GM12874 (cell line): ENCODE data around the gene SREBF2.

Experiments used
- TF ChIP-seq, protein P1 (sequence below): IDR thresholded peaks from 2 replicates; pipeline ENCODE4 v1.5.1; 2011; ENCODE audit warnings: low read depth, mild to moderate bottlenecking, control low read depth, low read length, moderate library complexity; ENCODE audit not compliant: insufficient read depth

The SREBF2 gene

DNA sequence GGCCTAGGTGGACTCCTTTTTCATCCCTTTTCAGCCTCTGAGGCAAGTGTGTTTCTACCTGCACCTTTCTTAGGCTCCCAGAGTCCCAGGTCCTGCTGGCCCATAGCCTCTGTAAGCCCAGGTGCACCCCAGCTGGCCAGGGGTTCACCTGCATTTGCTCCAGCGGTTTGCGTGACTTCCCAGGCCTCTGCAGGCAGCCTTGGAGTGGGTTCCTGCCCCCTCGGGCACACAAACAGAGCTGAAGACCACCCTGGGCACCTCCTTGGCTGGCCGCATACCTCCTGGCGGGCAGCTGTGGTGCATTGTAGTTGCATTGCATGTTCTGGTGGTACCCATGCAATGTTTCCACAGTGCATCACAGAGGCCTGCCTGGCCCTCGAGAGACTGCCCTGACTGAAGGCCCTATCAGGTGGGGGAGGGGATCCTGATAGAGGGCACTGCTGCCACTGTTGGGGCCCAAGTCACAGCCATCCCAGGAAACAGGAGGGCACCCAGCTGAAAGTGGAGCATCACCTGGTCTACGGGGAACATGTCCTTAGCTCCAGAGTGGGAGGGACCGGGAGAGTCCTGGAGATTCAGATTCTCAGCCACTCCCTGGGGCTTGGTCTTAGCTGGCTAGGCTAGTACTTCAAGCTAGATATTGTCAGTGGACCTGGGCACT, 67.9 kb downstream of the SREBF2 start:
- TF ChIP-seq, protein P1, sequence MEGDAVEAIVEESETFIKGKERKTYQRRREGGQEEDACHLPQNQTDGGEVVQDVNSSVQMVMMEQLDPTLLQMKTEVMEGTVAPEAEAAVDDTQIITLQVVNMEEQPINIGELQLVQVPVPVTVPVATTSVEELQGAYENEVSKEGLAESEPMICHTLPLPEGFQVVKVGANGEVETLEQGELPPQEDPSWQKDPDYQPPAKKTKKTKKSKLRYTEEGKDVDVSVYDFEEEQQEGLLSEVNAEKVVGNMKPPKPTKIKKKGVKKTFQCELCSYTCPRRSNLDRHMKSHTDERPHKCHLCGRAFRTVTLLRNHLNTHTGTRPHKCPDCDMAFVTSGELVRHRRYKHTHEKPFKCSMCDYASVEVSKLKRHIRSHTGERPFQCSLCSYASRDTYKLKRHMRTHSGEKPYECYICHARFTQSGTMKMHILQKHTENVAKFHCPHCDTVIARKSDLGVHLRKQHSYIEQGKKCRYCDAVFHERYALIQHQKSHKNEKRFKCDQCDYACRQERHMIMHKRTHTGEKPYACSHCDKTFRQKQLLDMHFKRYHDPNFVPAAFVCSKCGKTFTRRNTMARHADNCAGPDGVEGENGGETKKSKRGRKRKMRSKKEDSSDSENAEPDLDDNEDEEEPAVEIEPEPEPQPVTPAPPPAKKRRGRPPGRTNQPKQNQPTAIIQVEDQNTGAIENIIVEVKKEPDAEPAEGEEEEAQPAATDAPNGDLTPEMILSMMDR: no peak

DNA sequence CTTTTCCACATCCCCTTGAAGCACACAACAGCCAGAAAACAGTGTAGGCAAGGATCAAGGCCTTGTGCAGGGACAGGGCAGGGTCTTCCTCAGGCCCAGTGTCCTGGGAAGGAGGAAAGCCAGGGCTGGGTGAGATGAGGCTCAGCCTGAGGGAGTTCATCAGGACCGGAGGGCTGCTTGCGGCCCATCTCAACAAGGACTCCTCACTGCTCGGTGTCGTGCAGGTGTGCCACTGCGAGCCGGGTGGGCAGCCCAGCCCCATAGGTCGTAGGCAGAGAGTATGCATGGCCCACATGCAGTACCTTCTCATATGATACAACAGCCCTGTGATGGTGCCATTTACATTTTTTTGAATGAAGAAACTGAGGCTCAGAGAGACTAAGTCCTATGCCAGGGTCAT, 69.1 kb downstream of the SREBF2 start:
- TF ChIP-seq, protein P1: no peak

- TF ChIP-seq, protein P1: no peak
Measured at GRCh38 chr22:41902932-41903421, 70.1 kb downstream of the SREBF2 start.

GRCh38 chr22:41904450-41905410, 71.8 kb downstream of the SREBF2 start:
- TF ChIP-seq, protein P1: no peak

DNA sequence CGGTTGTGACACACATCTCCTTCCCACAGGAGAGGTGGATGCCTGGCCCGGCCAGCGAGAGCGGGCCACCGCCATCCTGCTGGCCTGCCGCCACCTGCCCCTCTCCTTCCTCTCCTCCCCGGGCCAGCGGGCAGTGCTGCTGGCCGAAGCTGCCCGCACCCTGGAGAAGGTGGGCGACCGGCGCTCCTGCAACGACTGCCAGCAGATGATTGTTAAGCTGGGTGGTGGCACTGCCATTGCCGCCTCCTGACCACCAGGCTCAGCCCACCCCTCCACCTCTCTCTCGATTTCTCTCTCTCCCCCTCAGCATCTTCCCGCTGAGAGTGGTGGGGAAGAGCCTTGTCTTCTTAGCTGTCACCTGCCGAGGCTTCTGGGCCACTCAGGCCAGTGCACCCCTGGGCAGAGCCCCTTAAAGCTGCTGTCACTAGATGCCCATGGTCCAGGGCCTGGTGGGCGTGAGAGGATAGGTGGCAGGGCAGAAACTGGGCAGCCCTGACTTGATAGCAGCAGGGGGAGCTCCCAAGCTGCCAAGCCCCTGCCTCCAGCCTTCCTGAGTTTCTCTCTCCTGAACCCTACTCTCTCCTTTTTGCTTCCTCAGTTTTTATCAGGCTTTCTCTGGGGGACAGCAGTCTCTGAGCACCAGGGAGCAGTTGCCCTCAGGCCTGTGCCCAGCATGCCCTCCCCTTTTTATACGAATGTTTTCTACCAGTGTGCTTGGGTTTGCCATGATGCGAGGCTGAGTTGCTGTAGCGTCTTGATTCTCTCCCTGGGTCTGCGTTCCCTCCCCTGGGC, 72.7 kb downstream of the SREBF2 start:
- TF ChIP-seq, protein P1: peak; percentile 3; the same call in 1 of the 2 replicates

DNA sequence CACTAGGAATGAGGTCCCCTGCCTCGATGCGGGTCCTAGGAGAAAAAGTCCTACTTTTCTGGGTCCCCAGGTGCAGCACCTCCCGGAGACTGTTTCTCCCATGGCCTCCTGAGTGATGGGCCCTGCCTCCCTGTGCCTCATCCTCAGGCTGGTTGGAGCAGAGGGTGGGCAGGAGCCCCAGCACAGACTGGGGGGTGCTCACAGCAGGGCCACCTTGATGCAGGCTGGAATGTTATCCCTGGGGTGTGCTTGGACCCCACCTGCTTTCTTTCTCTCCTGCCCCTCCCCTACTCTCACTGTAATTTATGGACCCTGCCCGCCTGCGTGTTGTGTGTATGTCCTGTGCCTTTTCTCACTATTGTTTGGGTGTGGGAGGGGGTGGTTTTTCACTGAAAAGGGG, 73.9 kb downstream of the SREBF2 start:
- TF ChIP-seq, protein P1: no peak
